ENCODE results near the gene SF1. TPM values are rescaled to one million over a fixed set of nuclear protein-coding genes. Genes with fewer than 3 reads are reported as not detected.

The SF1 gene
- total and polyA plus RNA-seq, 9 of the 15 experiments (the other 6 are each of a cell fraction or from before 2014, with no cell fraction given) = 13.1 to 334 (median 111) TPM

- POLR2A ChIA-PET = interaction anchor here (1.0 to 7.9 kb wide), 3 partner anchors 8 to 18 kb away, joined by 4 to 168 read pairs (median 4); partner anchors contain the start of gene SF1
- no peak for DNase-seq (ENCODE audit: extremely low read depth in 1 of 4, low spot score in 3 of 4)
- peaks cover 91% of the 10 kb centered on the region for H3K36me3 ChIP-seq (ENCODE audit: control insufficient read depth, insufficient read depth, low read length)
- ATAC-seq = no peak
- H3K9me3 ChIP-seq (replicated peaks; ENCODE audit: control insufficient read depth, insufficient read depth, low read depth, low read length) = no peaks in the 10 kb centered on the region
- no peaks in the 10 kb centered on the region for H3K27me3 ChIP-seq (ENCODE audit: control insufficient read depth in 2 of 2, insufficient read depth in 2 of 2, low read length in 2 of 2)
- peaks cover 56% of the 10 kb centered on the region for H4K20me1 ChIP-seq (replicated peaks; ENCODE audit: control insufficient read depth, insufficient read depth, low read length)
- no TSS peak for BruUV-seq (replicated peaks)
- CTCF ChIA-PET (ENCODE audit: low intra/inter-chr PET ratio) = no interaction called here
- H3K27ac ChIP-seq (ENCODE audit: extremely low read depth, low read depth, low read length) = no peak overlapping the region
- H3K4me2 ChIP-seq (ENCODE audit: insufficient read depth, low read length) = no peak overlapping the region
- H2AFZ ChIP-seq (ENCODE audit: low read depth, low read length) = no peak overlapping the region
- H3K79me2 ChIP-seq (ENCODE audit: control insufficient read depth, insufficient read depth, low read length) = peaks cover 38% of the 10 kb centered on the region
- WGBS (ENCODE audit: insufficient coverage, low coverage, missing lambda C conversion rate) = 99% methylated on average over 14 of the region's 42 CpGs
- intact Hi-C loops (cut with micrococcal nuclease) = no loop called here
- H3K9me1 ChIP-seq (ENCODE audit: control insufficient read depth, insufficient read depth, low read length) = peaks cover 10% of the 10 kb centered on the region
- FAIRE-seq = no peak
- H3K9ac ChIP-seq (ENCODE audit: insufficient read depth in 1 of 2, low read depth in 2 of 2, low read length in 2 of 2) = no peak overlapping the region
- in situ Hi-C loops (cut with MboI) = no loop called here
- H3K4me1 ChIP-seq (replicated peaks in 1 of 2; ENCODE audit: control insufficient read depth in 2 of 2, insufficient read depth in 2 of 2, low read length in 2 of 2) = peaks cover 13 to 40% of the 10 kb centered on the region in 2 experiments
- H3K4me3 ChIP-seq = no peak overlapping the region
- no peak for TF ChIP-seq GMEB1 (CRISPR knock-in tag; IDR thresholded peaks at IDR 0.05)
- TF ChIP-seq FOXJ3 (CRISPR knock-in tag; IDR thresholded peaks at IDR 0.05) = no peak
- TF ChIP-seq TAF15 (IDR thresholded peaks at IDR 0.05; ENCODE audit: low read depth, low read length) = no peak
- TF ChIP-seq EWSR1 (IDR thresholded peaks at IDR 0.05; ENCODE audit: borderline replicate concordance, low read depth, partially characterized antibody) = no peak
- TF ChIP-seq RBM22 (IDR thresholded peaks at IDR 0.05; ENCODE audit: low read depth, low read length, poor library complexity, severe bottlenecking) = peak; percentile 34
- TF ChIP-seq HBP1 (CRISPR knock-in tag; IDR thresholded peaks at IDR 0.05) = 0 out of 2 replicates have a peak, but pooled peaks have one; percentile 36
- peak; percentile 26 for TF ChIP-seq POLR2B (IDR thresholded peaks at IDR 0.05; ENCODE audit: low read depth, partially characterized antibody)
- no peak for TF ChIP-seq RBM25 (IDR thresholded peaks at IDR 0.05; ENCODE audit: low read depth, low read length, severe bottlenecking)
- no peak for TF ChIP-seq SRSF9 (IDR thresholded peaks at IDR 0.05; ENCODE audit: borderline replicate concordance, low read depth, low read length)
- no peak for TF ChIP-seq ZBTB17 (CRISPR knock-in tag; IDR thresholded peaks at IDR 0.05)
- TF ChIP-seq E2F3 (CRISPR knock-in tag; IDR thresholded peaks at IDR 0.05) = no peak
- TF ChIP-seq ARID2 (IDR thresholded peaks at IDR 0.05) = no peak
- peak; percentile 64 for TF ChIP-seq RBFOX2 (IDR thresholded peaks at IDR 0.05; ENCODE audit: low read depth, low read length)
- TF ChIP-seq THRB (CRISPR knock-in tag; conservative IDR thresholded peaks at IDR 0.05) = 0 out of 2 replicates have a peak, but pooled peaks have one; percentile 37
- peak; percentile 67; the same call in 1 of the 2 replicates for TF ChIP-seq POLR2G (IDR thresholded peaks at IDR 0.05; ENCODE audit: low read depth, low read length)
- TF ChIP-seq SUPT5H (IDR thresholded peaks at IDR 0.05) = peak; percentile 26
- TF ChIP-seq ZNF165 (CRISPR knock-in tag; IDR thresholded peaks at IDR 0.05; ENCODE audit: borderline replicate concordance) = no peak
Observed at GRCh38 chr11:64765851-64766665, 12.3 kb downstream of the SF1 start.

Measured in K562 (cell line).